Glomerular visceral epithelial cell (primary cell): ENCODE data around the gene GLIS1.

Experiments
- DNase-seq: peaks from one replicate; pipeline ENCODE4 v3.0.0-alpha.2; 2016; ENCODE audit errors: extremely low spot score

Gene GLIS1

DNA sequence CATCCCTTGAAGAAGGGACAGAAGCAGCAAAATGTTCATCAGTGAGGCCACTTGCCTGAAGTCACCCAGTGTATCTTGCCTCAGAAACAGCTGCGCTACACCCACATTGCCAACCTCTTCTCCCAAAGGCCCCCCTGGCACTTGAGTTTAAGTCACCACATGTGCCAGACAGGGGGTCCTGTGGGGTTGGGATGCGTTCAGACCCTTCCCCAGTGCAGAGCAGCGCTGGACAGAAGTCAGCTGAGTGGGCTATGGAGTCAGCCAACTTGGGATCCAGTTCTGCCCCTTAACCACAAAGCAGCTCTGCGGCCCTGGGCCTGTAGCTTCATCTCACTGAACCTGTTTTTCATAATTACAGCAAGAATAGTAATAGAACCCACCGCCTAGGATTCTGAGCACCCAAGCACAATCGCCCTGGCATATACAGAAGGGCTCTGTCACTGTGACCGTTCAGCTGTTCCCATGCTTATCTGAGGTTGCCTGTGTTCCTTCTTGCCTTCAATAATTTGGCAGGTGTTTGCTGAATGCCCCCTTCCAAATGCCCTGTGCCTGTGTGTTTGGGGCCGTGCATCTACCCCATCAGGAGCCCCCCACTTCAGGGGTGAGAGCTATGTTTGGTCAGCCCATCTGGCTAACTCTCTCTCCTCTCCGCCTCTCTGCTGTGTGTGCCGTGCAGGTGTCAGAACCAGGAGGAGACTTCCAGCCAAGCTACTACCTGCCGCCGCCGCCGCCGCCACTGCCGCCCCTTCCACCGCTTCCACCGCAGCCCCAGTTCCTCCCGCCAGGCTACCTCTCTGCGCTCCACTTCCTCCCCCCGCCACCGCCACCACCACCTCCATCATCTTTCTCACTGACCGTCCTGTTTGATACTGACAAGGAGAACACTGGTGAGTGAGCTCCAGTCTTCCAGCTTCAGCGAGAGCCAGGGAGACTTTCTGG, 274.7 kb downstream of the GLIS1 start:
- DNase-seq: no peak

DNA sequence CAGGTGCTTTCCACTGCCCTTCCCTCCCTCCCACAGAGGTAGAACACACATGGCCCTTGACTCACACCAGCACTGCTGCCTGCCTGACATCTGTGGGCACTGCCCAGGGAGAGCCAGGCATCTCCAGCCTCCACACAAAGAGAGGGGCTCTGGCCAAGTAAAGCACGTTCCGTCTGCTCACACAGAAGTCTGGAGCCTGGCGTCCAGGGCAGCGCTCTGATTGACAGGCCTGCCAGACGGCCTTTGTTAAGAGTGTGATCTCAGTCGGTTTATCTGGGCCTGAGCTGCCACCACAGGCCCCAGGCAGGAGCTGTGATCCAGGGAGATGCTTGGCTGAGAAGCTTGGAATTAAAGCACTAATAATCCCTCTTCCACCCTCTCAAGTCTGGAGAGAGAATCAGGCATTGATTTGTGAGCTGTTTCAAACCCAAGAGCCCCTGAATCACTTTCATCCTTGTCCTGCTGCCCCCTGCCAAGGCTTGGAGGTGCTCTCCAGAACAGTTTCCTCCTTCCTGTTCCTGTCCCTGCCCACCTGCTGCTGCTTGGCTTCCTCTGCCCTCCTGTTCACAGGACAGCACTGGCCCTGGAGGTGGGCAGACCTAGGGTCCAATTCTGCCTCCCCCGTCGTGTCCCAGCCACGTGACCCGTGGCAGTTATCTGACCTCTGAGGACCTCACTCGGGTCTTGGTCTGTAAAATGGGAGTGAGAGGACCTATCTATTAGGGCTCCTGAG, 276.0 kb downstream of the GLIS1 start:
- DNase-seq: no peak

DNA sequence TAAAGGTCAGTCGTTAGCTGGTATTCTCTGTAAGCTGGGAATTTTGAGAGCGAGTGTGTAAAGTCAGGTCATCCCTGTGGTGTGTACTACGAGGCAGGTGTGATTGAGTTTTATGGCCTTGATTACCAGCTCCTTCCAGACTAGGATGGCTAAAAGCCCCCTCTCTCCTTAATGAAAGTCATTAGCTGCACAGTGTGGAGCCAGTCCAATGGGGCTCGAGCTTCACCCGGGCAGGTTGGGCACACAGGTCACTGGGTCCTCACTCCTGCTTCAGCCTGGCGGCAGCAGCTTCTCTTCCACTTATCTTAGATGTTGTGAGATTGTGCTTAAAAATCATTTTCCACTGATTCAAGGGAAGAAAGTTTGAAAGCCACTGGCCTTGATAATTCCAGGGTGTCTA, 276.8 kb downstream of the GLIS1 start:
- no peak for DNase-seq

DNA sequence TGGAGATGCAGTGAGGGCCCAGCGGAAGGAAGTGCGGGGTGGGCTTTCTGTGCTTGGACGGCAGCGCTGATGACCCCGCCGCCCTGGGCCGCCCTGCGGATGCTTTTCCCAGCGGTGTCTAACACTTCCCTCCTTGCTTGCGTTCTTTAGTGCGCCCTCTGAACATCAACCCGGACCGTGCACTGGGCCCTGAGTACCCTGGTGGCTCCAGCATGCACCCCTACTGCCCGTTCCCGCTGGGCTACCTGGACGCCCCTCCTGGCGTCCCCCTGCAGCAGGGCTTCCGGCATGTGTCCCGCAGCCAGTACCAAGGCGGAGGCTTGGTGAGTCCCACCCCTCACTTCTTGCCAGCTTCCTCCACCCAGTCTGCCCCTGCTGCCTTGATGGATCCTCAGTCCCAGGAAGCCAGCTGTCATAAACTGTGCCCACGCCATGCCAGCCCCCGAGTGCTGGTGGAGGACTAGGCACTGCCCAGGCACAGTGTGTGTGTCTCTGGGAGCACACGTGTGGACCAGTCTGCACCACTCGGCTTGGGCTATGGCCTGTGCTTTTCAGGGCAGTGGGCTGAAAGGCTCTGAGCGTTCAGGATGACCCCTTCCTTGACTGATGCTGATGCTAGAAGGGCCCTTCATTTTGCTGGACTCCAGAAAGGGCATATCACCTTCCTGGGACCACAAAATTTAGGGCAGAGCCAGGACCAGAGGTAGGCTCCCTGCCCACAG, 277.5 kb downstream of the GLIS1 start:
- DNase-seq: no peak

DNA sequence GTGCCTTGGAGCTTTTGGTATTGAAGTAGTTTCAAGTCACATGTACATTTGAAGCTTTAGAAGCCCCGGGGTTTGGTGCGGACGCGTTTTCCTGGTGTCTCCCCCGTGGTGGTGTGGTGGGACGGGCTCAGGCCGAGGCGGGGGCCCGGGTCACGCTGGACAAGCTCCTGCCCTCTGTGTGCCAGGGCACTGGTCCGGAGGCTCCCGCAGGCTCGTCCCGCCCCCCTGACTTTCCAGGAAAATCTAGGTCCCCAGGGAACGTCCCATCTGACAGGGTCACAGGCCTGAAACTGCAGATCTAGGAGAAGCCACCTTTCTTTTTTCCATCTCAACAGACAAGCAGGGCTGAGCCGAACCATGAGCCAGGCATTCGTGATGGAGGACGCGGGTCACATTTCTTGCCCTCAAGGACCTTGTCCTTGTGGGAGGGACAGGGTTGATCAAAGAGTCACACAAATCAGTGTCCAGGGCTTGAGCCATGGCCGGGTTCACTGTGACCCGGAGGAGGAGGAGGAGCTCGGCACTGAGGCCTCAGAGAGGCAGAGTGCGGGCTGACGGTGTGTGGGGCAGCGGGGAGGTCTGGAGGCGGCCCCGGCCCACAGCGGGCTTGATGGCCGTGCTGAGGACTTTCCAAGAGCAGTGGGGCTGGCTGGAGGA, 278.2 kb downstream of the GLIS1 start:
- no peak for DNase-seq

DNA sequence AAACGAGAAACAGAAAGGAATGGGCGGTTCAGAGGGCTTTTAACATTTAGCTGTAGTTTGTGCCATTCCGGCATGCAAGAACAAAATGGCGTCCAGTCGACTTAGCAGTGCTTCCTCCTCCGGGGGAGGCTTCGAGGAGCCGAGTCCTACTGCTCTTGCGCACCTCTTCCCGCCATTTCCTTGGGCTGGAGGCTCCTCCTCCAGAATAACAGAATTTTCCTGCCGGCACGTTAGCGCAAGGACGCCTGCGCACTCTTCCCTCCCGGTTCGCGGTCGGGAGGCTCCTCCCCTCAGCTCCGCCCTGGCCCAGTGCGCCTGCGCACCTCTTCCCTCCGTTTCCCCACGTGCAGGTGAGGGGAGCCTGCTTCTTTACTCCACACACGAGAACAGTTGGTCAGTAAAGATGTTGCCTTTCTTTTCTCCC, 278.7 kb downstream of the GLIS1 start:
- DNase-seq: no peak

DNA sequence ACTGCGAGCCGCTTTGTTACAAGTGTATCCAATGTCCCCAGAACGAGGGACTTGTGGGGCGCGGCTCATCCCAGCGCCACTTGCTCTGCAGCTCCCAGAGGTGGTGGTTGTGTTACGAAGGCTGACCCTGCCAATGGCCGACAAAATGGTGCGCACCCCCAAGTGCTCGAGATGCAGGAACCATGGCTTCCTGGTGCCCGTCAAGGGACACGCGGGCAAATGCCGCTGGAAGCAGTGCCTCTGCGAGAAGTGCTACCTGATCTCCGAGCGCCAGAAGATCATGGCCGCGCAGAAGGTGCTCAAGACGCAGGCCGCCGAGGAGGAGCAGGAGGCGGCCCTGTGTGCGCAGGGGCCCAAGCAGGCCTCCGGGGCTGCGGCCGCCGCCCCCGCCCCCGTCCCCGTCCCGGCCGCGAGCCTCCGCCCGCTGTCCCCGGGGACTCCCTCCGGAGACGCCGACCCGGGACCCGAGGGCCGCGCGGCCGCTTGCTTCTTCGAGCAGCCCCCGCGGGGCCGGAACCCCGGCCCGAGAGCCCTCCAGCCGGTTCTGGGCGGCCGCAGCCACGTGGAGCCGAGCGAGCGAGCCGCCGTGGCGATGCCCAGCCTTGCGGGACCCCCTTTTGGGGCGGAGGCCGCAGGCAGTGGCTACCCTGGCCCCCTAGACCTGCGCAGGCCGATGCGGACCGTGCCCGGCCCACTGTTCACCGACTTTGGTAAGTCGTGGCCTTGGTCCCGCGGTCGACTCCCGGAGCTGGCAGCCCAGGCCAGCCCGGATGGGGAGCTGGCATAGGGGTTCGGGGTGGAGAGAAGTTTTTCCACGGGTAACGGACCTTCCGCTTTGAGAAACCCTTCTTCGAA, 279.4 kb downstream of the GLIS1 start, which contains the start of gene DMRTB1:
Gene DMRTB1, plus strand, starts transcription at position 79 of the 855 bp plus-strand sequence. Its CDS starts 55 bp downstream, at position 134.
- DNase-seq: no peak

DNA sequence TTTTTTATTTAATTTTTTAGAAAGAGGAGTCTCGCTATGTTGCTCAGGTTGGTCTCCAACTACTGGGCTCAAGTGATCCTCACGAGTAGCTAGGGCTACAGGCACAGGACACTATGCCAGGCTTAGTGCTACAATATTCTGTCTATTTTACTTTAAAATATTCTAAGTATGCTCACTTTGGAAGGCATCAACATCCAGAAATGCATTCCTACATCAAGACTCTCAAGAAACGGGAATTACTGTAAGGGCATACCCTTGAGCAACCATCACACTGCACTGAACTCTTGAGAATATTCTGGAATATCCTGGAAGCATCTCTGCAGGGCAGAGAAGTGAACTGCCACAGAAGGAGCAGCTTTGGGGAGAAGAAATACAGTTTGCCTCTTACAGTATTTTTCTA, 280.3 kb downstream of the GLIS1 start:
- DNase-seq: no peak
